ENCODE results near the gene PKP1.

DNA sequence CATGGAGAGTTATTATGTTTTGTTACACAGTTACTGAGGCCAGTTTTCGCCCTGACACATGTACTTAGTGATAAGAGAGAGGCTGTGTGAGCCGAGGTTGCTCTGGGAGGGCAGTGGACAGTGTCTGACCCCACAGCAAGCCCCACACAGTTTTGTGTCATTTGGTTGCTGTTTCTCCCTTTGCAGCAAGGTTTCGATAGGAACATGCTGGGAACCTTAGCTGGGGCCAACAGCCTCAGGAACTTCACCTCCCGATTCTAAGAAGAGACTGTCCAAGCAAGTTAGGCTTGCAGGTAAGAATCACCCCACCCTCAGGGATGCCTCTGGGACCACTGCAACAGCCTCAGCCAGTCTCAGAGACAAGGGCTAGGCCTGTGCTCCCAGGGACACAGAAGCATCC lies 45.3 kb downstream of the PKP1 start:
- TF ChIP-seq, protein P1, sequence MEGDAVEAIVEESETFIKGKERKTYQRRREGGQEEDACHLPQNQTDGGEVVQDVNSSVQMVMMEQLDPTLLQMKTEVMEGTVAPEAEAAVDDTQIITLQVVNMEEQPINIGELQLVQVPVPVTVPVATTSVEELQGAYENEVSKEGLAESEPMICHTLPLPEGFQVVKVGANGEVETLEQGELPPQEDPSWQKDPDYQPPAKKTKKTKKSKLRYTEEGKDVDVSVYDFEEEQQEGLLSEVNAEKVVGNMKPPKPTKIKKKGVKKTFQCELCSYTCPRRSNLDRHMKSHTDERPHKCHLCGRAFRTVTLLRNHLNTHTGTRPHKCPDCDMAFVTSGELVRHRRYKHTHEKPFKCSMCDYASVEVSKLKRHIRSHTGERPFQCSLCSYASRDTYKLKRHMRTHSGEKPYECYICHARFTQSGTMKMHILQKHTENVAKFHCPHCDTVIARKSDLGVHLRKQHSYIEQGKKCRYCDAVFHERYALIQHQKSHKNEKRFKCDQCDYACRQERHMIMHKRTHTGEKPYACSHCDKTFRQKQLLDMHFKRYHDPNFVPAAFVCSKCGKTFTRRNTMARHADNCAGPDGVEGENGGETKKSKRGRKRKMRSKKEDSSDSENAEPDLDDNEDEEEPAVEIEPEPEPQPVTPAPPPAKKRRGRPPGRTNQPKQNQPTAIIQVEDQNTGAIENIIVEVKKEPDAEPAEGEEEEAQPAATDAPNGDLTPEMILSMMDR (IDR thresholded peaks at IDR 0.05; ENCODE audit: low read length) = no peak
- no peak for TF ChIP-seq EZH2phosphoT487 (IDR thresholded peaks at IDR 0.05; ENCODE audit: low read length)

All from MM.1S (cell line).